HEK293 (cell line): ENCODE results near the gene KRT4.

Experiments used
- CTCF ChIA-PET: fragments of 350-600 bp; formaldehyde crosslinking; extraction: SDS; loops from one replicate; lab custom pipeline; 2021; ENCODE audit warnings: antibody characterized with exemption; lab: Yijun Ruan, JAX
- POLR2A ChIA-PET: fragments of 300-600 bp; formaldehyde crosslinking; extraction: SDS; loops from one replicate; lab custom pipeline; 2020; ENCODE audit warnings: antibody characterized with exemption, inconsistent platforms; lab: Yijun Ruan, JAX
- H3K27ac ChIP-seq: fragments of 200-500 bp; sonication (Bioruptor generic); 2 replicates; pipeline ENCODE4 v1.5.1; 2014; ENCODE audit warnings: low read depth, low read length, control low read depth, inconsistent platforms; ENCODE audit errors: extremely low read depth
- H3K36me3 ChIP-seq, 2 experiments: fragments of 200-500 bp in 1 of 2; sonication (Bioruptor generic) in 1 of 2; 1 replicate in 1 of 2; 2 replicates in 1 of 2; pipeline ENCODE4 v1.5.1; 2014 to 2017; ENCODE audit warnings: inconsistent platforms in 2 of 2, low read length in 2 of 2; ENCODE audit not compliant: control insufficient read depth in 2 of 2, insufficient read depth in 1 of 2
- H3K4me1 ChIP-seq: fragments of 200-500 bp; sonication (Bioruptor generic); 2 replicates; pipeline ENCODE4 v1.5.1; 2014; ENCODE audit warnings: mild to moderate bottlenecking, low read length, inconsistent platforms; ENCODE audit not compliant: control insufficient read depth, insufficient read depth
- H3K4me3 ChIP-seq: 2 replicates; pipeline ENCODE4 v1.5.1; 2011; ENCODE audit warnings: low read depth, mild to moderate bottlenecking, control low read depth, low read length, moderate library complexity
- H3K9me3 ChIP-seq: fragments of 200-500 bp; sonication (Bioruptor generic); 2 replicates; pipeline ENCODE4 v1.5.1; 2014; ENCODE audit warnings: low read depth, low read length, inconsistent platforms; ENCODE audit not compliant: control insufficient read depth, insufficient read depth
- ATF2 ChIP-seq: fragments of 450-650 bp; formaldehyde crosslinking; IDR thresholded peaks from 2 replicates; pipeline ENCODE4 v1.5.1; 2016; ENCODE audit warnings: missing biosample characterization, missing genetic modification characterization, low read depth
- BCL11A ChIP-seq: fragments of 450-650 bp; formaldehyde crosslinking; IDR thresholded peaks from 2 replicates; pipeline ENCODE4 v1.5.1; 2016; ENCODE audit warnings: low read depth, missing biosample characterization, missing genetic modification characterization
- FEZF1 ChIP-seq: fragments of 450-650 bp; formaldehyde crosslinking; IDR thresholded peaks from 2 replicates; pipeline ENCODE4 v1.5.1; 2016; ENCODE audit warnings: missing biosample characterization, missing genetic modification characterization
- HOXD13 ChIP-seq: sonication (generic); formaldehyde crosslinking; IDR thresholded peaks from 2 replicates; pipeline ENCODE4 v1.8.0; 2022; ENCODE audit warnings: missing genetic modification reagents, borderline replicate concordance
- KLF9 ChIP-seq: fragments of 450-650 bp; formaldehyde crosslinking; IDR thresholded peaks from 2 replicates; pipeline ENCODE4 v1.5.1; 2016; ENCODE audit warnings: missing biosample characterization, missing genetic modification characterization, low read depth
- MYNN ChIP-seq: fragments of 450-650 bp; formaldehyde crosslinking; IDR thresholded peaks from 2 replicates; pipeline ENCODE4 v1.5.1; 2016; ENCODE audit warnings: missing biosample characterization, missing genetic modification characterization, borderline replicate concordance
- PRDM4 ChIP-seq: fragments of 450-650 bp; formaldehyde crosslinking; IDR thresholded peaks from 2 replicates; pipeline ENCODE4 v1.5.1; 2017; ENCODE audit warnings: missing biosample characterization, missing genetic modification characterization
- PRDM6 ChIP-seq: fragments of 450-650 bp; formaldehyde crosslinking; IDR thresholded peaks from 2 replicates; pipeline ENCODE4 v1.5.1; 2017; ENCODE audit warnings: missing biosample characterization, missing genetic modification characterization
- RBAK ChIP-seq: fragments of 450-650 bp; formaldehyde crosslinking; IDR thresholded peaks from 2 replicates; pipeline ENCODE4 v1.5.1; 2016; ENCODE audit warnings: missing biosample characterization, missing genetic modification characterization
- ZBTB44 ChIP-seq: fragments of 450-650 bp; IDR thresholded peaks from 2 replicates; pipeline ENCODE4 v1.5.1; 2018; ENCODE audit warnings: missing biosample characterization, mild to moderate bottlenecking, missing genetic modification characterization
- ZNF2 ChIP-seq: fragments of 450-650 bp; formaldehyde crosslinking; IDR thresholded peaks from 2 replicates; pipeline ENCODE4 v1.5.1; 2016; ENCODE audit warnings: missing biosample characterization, missing genetic modification characterization
- ZNF202 ChIP-seq: fragments of 450-650 bp; formaldehyde crosslinking; IDR thresholded peaks from 2 replicates; pipeline ENCODE4 v1.5.1; 2016; ENCODE audit warnings: missing biosample characterization, missing genetic modification characterization, borderline replicate concordance
- ZNF514 ChIP-seq: fragments of 450-650 bp; formaldehyde crosslinking; IDR thresholded peaks from 2 replicates; pipeline ENCODE4 v1.5.1; 2016; ENCODE audit warnings: missing biosample characterization, missing genetic modification characterization
- ZNF561 ChIP-seq: fragments of 450-650 bp; IDR thresholded peaks from 2 replicates; pipeline ENCODE4 v1.5.1; 2018; ENCODE audit warnings: missing biosample characterization, missing genetic modification characterization, borderline replicate concordance
- ZNF585B ChIP-seq: fragments of 450-650 bp; formaldehyde crosslinking; IDR thresholded peaks from 2 replicates; pipeline ENCODE4 v1.5.1; 2016; ENCODE audit warnings: missing biosample characterization, missing genetic modification characterization
- ZNF596 ChIP-seq: fragments of 450-650 bp; IDR thresholded peaks from 2 replicates; pipeline ENCODE4 v1.5.0; 2018; ENCODE audit warnings: missing biosample characterization, mild to moderate bottlenecking, missing genetic modification characterization, moderate library complexity
- ZNF670 ChIP-seq: fragments of 450-650 bp; formaldehyde crosslinking; IDR thresholded peaks from 2 replicates; pipeline ENCODE4 v1.5.1; 2016; ENCODE audit warnings: missing biosample characterization, missing genetic modification characterization, low read depth
- ZNF677 ChIP-seq: fragments of 450-650 bp; IDR thresholded peaks from 2 replicates; pipeline ENCODE4 v1.5.0; 2018; ENCODE audit warnings: missing biosample characterization, mild to moderate bottlenecking, missing genetic modification characterization, moderate library complexity
- ZNF707 ChIP-seq: fragments of 450-650 bp; formaldehyde crosslinking; IDR thresholded peaks from 2 replicates; pipeline ENCODE4 v1.5.1; 2016; ENCODE audit warnings: missing biosample characterization, missing genetic modification characterization
- ZNF776 ChIP-seq: fragments of 450-650 bp; formaldehyde crosslinking; IDR thresholded peaks from 2 replicates; pipeline ENCODE4 v1.5.0; 2017; ENCODE audit warnings: missing biosample characterization, missing genetic modification characterization, borderline replicate concordance
- ZNF792 ChIP-seq: fragments of 450-650 bp; formaldehyde crosslinking; IDR thresholded peaks from 2 replicates; pipeline ENCODE4 v1.5.1; 2016; ENCODE audit warnings: missing biosample characterization, missing genetic modification characterization
- ZXDB ChIP-seq: fragments of 450-650 bp; formaldehyde crosslinking; IDR thresholded peaks from 2 replicates; pipeline ENCODE4 v1.5.1; 2016; ENCODE audit warnings: missing biosample characterization, missing genetic modification characterization

The KRT4 gene

GRCh38 chr12:52796839-52797528 lies 16.9 kb downstream of the KRT4 start:
- CTCF ChIA-PET: interaction anchor here (1.5 to 1.6 kb wide), 2 partner anchors 69 to 74 kb away, joined by 4 to 5 read pairs; no protein-coding TSS in a partner anchor
- H3K4me1 ChIP-seq: no peaks in the 10 kb centered on the region
- no peak overlapping the region for H3K27ac ChIP-seq
- H3K36me3 ChIP-seq: no peaks in the 10 kb centered on the region
- H3K9me3 ChIP-seq: no peaks in the 10 kb centered on the region
- no peak overlapping the region for H3K4me3 ChIP-seq
- TF ChIP-seq HOXD13 (CRISPR knock-in tag): no peak
- TF ChIP-seq RBAK: no peak
- TF ChIP-seq ZXDB (tag by site-specific recombination): no peak
- TF ChIP-seq ZNF677: no peak
- no peak for TF ChIP-seq KLF9
- TF ChIP-seq ZNF596 (tag by site-specific recombination): no peak
- TF ChIP-seq ZNF2 (tag by site-specific recombination): no peak
- no peak for TF ChIP-seq PRDM4 (tag by site-specific recombination)
- TF ChIP-seq MYNN: no peak
- TF ChIP-seq, all 188 proteins: peak for 0
- POLR2A ChIA-PET: interaction anchor here (0.5 kb wide), 1 partner anchor 1031 kb away, joined by 3 read pairs; no protein-coding TSS in a partner anchor

- Histone ChIP-seq H3K4me3 (no peak overlapping the region), H3K4me1 (no peaks in the 10 kb centered on the region), H3K27ac (no peak overlapping the region), H3K36me3 (no peaks in the 10 kb centered on the region), H3K9me3 (no peaks in the 10 kb centered on the region)
- no peak for TF ChIP-seq ZNF707 (tag by site-specific recombination)
- TF ChIP-seq ZNF202 (tag by site-specific recombination): no peak
- no peak for TF ChIP-seq FEZF1
- no peak for TF ChIP-seq ZNF670 (tag by site-specific recombination)
- no peak for TF ChIP-seq BCL11A (tag by site-specific recombination)
- TF ChIP-seq ZNF792 (tag by site-specific recombination): no peak
- no peak for TF ChIP-seq ZBTB44 (tag by site-specific recombination)
- TF ChIP-seq ZNF776: no peak
- ChIA-PET POLR2A (no interaction called here), CTCF (interaction anchor here (1.5 kb wide), 1 partner anchor 74 kb away, joined by 5 read pairs; no protein-coding TSS in a partner anchor)
Observed at GRCh38 chr12:52796429-52796794, 17.5 kb downstream of the KRT4 start.

- Histone ChIP-seq H3K4me1 (no peaks in the 10 kb centered on the region), H3K27ac (no peak within 1 kb of the TSS), H3K9me3 (no peaks in the 10 kb centered on the region), H3K4me3 (no peak within 1 kb of the TSS), H3K36me3 (no peaks in the 10 kb centered on the region)
- ChIA-PET CTCF (interaction anchor here (1.5 kb wide), 1 partner anchor 75 kb away, joined by 5 read pairs; no protein-coding TSS in a partner anchor), POLR2A (no interaction called here)
- TF ChIP-seq ZNF561 (tag by site-specific recombination) (no peak), PRDM6 (no peak), ATF2 (tag by site-specific recombination) (no peak), ZNF514 (tag by site-specific recombination) (no peak), ZBTB44 (tag by site-specific recombination) (no peak), ZNF585B (no peak)
Observed at GRCh38 chr12:52795694-52796428, 18.1 kb downstream of the KRT4 start, which contains the start of gene KRT3. Gene KRT3 (minus strand): TSS chr12:52796117. CDS start chr12:52796042, 75 bp downstream.
